ENCODE measurements around the gene ATAD1.

Gene ATAD1

GRCh38 chr10:87827681-87828080, 9.7 kb upstream of the ATAD1 start:
- no peak for TF ChIP-seq EZH2 (IDR thresholded peaks at IDR 0.05; ENCODE audit: borderline replicate concordance, low read length)
- no peak for TF ChIP-seq CTCF (IDR thresholded peaks at IDR 0.05; ENCODE audit: low read length)
- Histone ChIP-seq H3K9ac (ENCODE audit: low read length) (no peak overlapping the region), H3K36me3 (ENCODE audit: insufficient read depth, low read length) (0 out of 2 replicates have a peak, but pooled peaks cover 3% of the 10 kb centered on the region)

GRCh38 chr10:87826653-87827052, 8.6 kb upstream of the ATAD1 start:
- H3K4me3 ChIP-seq (ENCODE audit: low read depth, low read length, poor library complexity, severe bottlenecking), result no peak overlapping the region
- no peaks in the 10 kb centered on the region for H3K4me1 ChIP-seq (ENCODE audit: insufficient read depth, low read length, severe bottlenecking)
- H3K27ac ChIP-seq (ENCODE audit: low read depth, low read length, poor library complexity, severe bottlenecking), result no peak overlapping the region
- H2AFZ ChIP-seq (ENCODE audit: low read length), result no peak overlapping the region
- no peaks in the 10 kb centered on the region for H3K9me3 ChIP-seq (ENCODE audit: low read length)
- TF ChIP-seq EZH2 (IDR thresholded peaks at IDR 0.05; ENCODE audit: borderline replicate concordance, low read length) (no peak), CTCF (IDR thresholded peaks at IDR 0.05; ENCODE audit: low read length) (no peak)
- 0 out of 2 replicates have a peak, but pooled peaks cover 3% of the 10 kb centered on the region for H3K36me3 ChIP-seq (ENCODE audit: insufficient read depth, low read length)
- H3K79me2 ChIP-seq (ENCODE audit: insufficient read depth, low read length), result no peaks in the 10 kb centered on the region
- H4K20me1 ChIP-seq (ENCODE audit: insufficient read depth, low read length), result no peaks in the 10 kb centered on the region
- no peaks in the 10 kb centered on the region for H3K27me3 ChIP-seq (ENCODE audit: insufficient read depth, low read length)
- no peak overlapping the region for H3K9ac ChIP-seq (ENCODE audit: low read length)
- H3K4me2 ChIP-seq (ENCODE audit: low read length), result no peak overlapping the region
- no peaks in the 10 kb centered on the region for H3K9me2 ChIP-seq (ENCODE audit: low read depth, low read length)
- no peaks in the 10 kb centered on the region for H3F3A ChIP-seq (ENCODE audit: insufficient read depth, low read length)

More at GRCh38 chr10:87827681-87828080, 9.7 kb upstream of the ATAD1 start:
- Histone ChIP-seq H3K79me2 (ENCODE audit: insufficient read depth, low read length) (no peaks in the 10 kb centered on the region), H3K9me2 (ENCODE audit: low read depth, low read length) (no peaks in the 10 kb centered on the region), H2AFZ (ENCODE audit: low read length) (no peak overlapping the region), H3K27ac (ENCODE audit: low read depth, low read length, poor library complexity, severe bottlenecking) (no peak overlapping the region), H3K4me3 (ENCODE audit: low read depth, low read length, poor library complexity, severe bottlenecking) (no peak overlapping the region), H3K4me2 (ENCODE audit: low read length) (no peak overlapping the region), H3K9me3 (ENCODE audit: low read length) (no peaks in the 10 kb centered on the region), H3K4me1 (ENCODE audit: insufficient read depth, low read length, severe bottlenecking) (no peaks in the 10 kb centered on the region), H3F3A (ENCODE audit: insufficient read depth, low read length) (no peaks in the 10 kb centered on the region), H3K27me3 (ENCODE audit: insufficient read depth, low read length) (no peaks in the 10 kb centered on the region), H4K20me1 (ENCODE audit: insufficient read depth, low read length) (no peaks in the 10 kb centered on the region)

GRCh38 chr10:87819289-87819585, 1.2 kb upstream of the ATAD1 start:
- peaks cover 34% of the 10 kb centered on the region for H3K4me1 ChIP-seq (ENCODE audit: insufficient read depth, low read length, severe bottlenecking)
- no peak overlapping the region for H3K27ac ChIP-seq (ENCODE audit: low read depth, low read length, poor library complexity, severe bottlenecking)
- no peaks in the 10 kb centered on the region for H3K9me3 ChIP-seq (ENCODE audit: low read length)
- H3K9ac ChIP-seq (ENCODE audit: low read length), result no peak overlapping the region
- no peaks in the 10 kb centered on the region for H3F3A ChIP-seq (ENCODE audit: insufficient read depth, low read length)
- no peaks in the 10 kb centered on the region for H4K20me1 ChIP-seq (ENCODE audit: insufficient read depth, low read length)
- no peak overlapping the region for H3K4me3 ChIP-seq (ENCODE audit: low read depth, low read length, poor library complexity, severe bottlenecking)
- no peaks in the 10 kb centered on the region for H3K27me3 ChIP-seq (ENCODE audit: insufficient read depth, low read length)
- TF ChIP-seq EZH2 (IDR thresholded peaks at IDR 0.05; ENCODE audit: borderline replicate concordance, low read length) (no peak), CTCF (IDR thresholded peaks at IDR 0.05; ENCODE audit: low read length) (no peak)
- no peak overlapping the region for H2AFZ ChIP-seq (ENCODE audit: low read length)
- H3K79me2 ChIP-seq (ENCODE audit: insufficient read depth, low read length), result peaks cover 32% of the 10 kb centered on the region
- no peak overlapping the region for H3K4me2 ChIP-seq (ENCODE audit: low read length)
- no peaks in the 10 kb centered on the region for H3K9me2 ChIP-seq (ENCODE audit: low read depth, low read length)
- H3K36me3 ChIP-seq (ENCODE audit: insufficient read depth, low read length), result peaks cover 2% of the 10 kb centered on the region

Measured in OCI-LY1 (cell line).